Pancreas (tissue), 10 donors: ENCODE results near the gene KRT35. TPM values are rescaled to one million over a fixed set of nuclear protein-coding genes. Genes with fewer than 3 reads are reported as not detected.

Experiments used
- ATAC-seq, 4 donors: fragments of 200-7000 bp; cut with Tn5 transposase; one replicate each; pipeline versions ENCODE4 v1.8.0 to v1.9.1; 2020; ENCODE audit warnings: mild to moderate bottlenecking in 4 of 4, moderate library complexity in 4 of 4
- DNase-seq, 6 donors: peaks; one replicate each; pipeline ENCODE4 v3.0.0-alpha.2; 2020
- FAIRE-seq: peaks from 2 replicates; lab custom pipeline; 2012; peaks lifted over from hg19 to GRCh38; lab: Jason Lieb, UNC
- H3K27ac ChIP-seq, 4 donors: fragments of 200-600 bp; sonication (generic); 1 replicate in 3 of 4; 2 replicates in 1 of 4; pipeline versions ENCODE4 v1.5.0 to v1.8.0; 2020
- H3K27me3 ChIP-seq, 4 donors: fragments of 200-600 bp; one replicate each; pipeline ENCODE4 v1.8.0; 2021
- H3K36me3 ChIP-seq, 3 donors: fragments of 200-600 bp; sonication (generic) in 1 of 3; one replicate each; pipeline versions ENCODE4 v1.5.0 to v1.8.0; 2020 to 2021
- H3K4me1 ChIP-seq, 3 donors: fragments of 200-600 bp; one replicate each; pipeline ENCODE4 v1.8.0; 2021
- H3K4me3 ChIP-seq, 4 donors: fragments of 200-600 bp; sonication (generic) in 2 of 4; one replicate each; pipeline versions ENCODE4 v1.5.0 to v1.8.0; 2020 to 2021
- H3K9me3 ChIP-seq, 4 donors: fragments of 200-600 bp; one replicate each; pipeline ENCODE4 v1.8.0; 2021
- WGBS, 2 donors: extraction: QIAGEN DNeasy Blood & Tissue Kit; methylation state at CpG; one replicate each; pipeline ENCODE4 v1.1.7; 2013; 5-methylcytosine and 5-hydroxymethylcytosine counted together
- intact Hi-C, 3 donors: fragments of 100-400 bp; cut with DNase I; formaldehyde crosslinking; loops; one replicate each; pipeline versions ENCODE4 v1.11.1 to v1.14.2; 2022
- polyA plus RNA-seq, 2 donors: library from polyadenylated mRNA; stranded (reverse); fragments of 200-250 nt; gene quantifications; one replicate each; pipeline ENCODE4 v1.2.3, GENCODE V29; 2013
- total RNA-seq, 6 donors: library from RNA; stranded (reverse); fragmentation: NEBNext Ultra II Directional in 4 of 6; extraction: Animal tissue kit (Norgen Biotek cat#: 25700) in 4 of 6; gene quantifications; one replicate each; pipeline versions ENCODE4 v1.2.1 to v1.2.4, GENCODE V29; 2021 to 2023
- TF ChIP-seq, protein P1 (sequence below), 4 donors: fragments of 200-600 bp; sonication (generic) in 3 of 4; IDR thresholded peaks; one replicate each; pipeline versions ENCODE4 v1.5.0 to v1.8.0; 2021; ENCODE audit warnings: antibody characterized with exemption in 4 of 4
- donor health status: healthy with polysubstance abuse.
- donor health status: DM: no; HTN: no; CAD: no; lungs with moderate emphysema.
- donor health status: DM: no; HTN: no; CAD: no.
- donor health status: control.
- donor health status: control.
- donor health status: Bipolar disorder and iron deficiency.
- donor health status: DM: yes; HTN: yes; CAD: no.
- donor health status: DM: no; HTN: no; CAD: no.
- donor health status: DM: no; HTN: no; CAD: no.
- donor health status: DM: yes; HTN: yes; CAD: no.

Gene KRT35
- total and polyA plus RNA-seq, 8 donors = not detected

DNA sequence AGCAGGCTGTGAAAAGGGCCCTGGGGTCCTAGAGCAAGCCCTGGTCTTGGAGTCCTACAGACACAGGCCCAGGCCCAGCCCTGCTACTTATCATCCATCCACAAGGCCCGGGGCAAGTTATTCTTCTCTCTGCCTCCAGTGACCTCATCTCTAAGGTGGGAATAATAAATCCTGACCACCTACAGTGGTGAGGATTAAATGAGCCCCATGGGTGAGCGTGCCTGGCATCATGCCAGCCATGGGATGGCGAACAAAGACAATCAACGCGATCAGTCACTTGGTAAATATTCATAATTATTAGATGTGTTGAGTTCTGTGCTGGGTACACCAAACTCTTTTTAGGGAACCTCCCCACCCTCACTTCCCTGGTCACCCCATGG lies 32.2 kb upstream of the KRT35 start:
- Histone ChIP-seq H3K27ac (no peak overlapping the region), H3K4me3 (no peak overlapping the region), H3K9me3 (no peaks in the 10 kb centered on the region), H3K4me1 (no peaks in the 10 kb centered on the region), H3K27me3 (no peaks in the 10 kb centered on the region), H3K36me3 (no peaks in the 10 kb centered on the region)
- FAIRE-seq (no peak), ATAC-seq (no peak), DNase-seq (peak in 1 of 6 donors; percentile 18)
- 65 to 73% methylated on average over 5 of the region's 5 CpGs for WGBS, 2 donors
- TF ChIP-seq, protein P1, sequence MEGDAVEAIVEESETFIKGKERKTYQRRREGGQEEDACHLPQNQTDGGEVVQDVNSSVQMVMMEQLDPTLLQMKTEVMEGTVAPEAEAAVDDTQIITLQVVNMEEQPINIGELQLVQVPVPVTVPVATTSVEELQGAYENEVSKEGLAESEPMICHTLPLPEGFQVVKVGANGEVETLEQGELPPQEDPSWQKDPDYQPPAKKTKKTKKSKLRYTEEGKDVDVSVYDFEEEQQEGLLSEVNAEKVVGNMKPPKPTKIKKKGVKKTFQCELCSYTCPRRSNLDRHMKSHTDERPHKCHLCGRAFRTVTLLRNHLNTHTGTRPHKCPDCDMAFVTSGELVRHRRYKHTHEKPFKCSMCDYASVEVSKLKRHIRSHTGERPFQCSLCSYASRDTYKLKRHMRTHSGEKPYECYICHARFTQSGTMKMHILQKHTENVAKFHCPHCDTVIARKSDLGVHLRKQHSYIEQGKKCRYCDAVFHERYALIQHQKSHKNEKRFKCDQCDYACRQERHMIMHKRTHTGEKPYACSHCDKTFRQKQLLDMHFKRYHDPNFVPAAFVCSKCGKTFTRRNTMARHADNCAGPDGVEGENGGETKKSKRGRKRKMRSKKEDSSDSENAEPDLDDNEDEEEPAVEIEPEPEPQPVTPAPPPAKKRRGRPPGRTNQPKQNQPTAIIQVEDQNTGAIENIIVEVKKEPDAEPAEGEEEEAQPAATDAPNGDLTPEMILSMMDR (IDR thresholded peaks at IDR 0.05) = no peak
- intact Hi-C loops = no loop called here

DNA sequence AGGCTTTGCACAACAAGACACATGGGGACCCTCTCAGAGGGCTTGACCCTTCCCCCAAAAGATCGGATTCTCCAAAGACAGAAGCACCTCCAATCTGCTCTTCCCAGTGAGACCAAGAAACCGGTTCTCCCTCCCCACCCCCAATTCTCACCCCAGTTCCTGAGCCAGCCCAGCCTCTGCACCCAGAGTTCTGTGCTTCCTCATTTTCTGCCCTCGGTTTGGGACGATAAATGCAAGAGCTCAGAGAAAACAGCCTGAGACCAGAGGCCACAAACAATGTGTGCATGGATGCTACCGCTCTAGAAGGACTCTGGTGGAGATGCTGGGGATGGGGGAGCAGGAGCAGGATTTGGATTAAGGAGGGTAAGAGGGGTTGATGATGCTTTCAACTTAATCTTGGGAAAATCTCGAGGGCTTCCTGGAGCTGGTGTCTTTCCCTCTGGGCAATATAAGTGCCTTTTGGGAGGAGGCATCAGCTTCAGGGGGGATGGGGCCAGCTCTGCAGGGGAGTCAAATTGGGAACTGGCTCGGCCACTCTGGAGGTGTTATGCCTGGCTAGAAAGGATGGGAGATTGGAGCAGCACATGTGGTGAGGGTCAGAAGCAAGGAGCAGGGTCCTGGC lies 31.7 kb upstream of the KRT35 start:
- Histone ChIP-seq H3K27me3 (no peaks in the 10 kb centered on the region), H3K36me3 (no peaks in the 10 kb centered on the region), H3K27ac (no peak overlapping the region), H3K4me1 (no peaks in the 10 kb centered on the region), H3K4me3 (no peak overlapping the region), H3K9me3 (no peaks in the 10 kb centered on the region)
- no peak for FAIRE-seq
- DNase-seq = peak in 1 of 6 donors; percentile 5
- intact Hi-C loops = no loop called here
- WGBS, 2 donors = 47 to 67% methylated on average over 7 of the region's 7 CpGs
- no peak for ATAC-seq
- TF ChIP-seq, protein P1 (IDR thresholded peaks at IDR 0.05) = no peak

DNA sequence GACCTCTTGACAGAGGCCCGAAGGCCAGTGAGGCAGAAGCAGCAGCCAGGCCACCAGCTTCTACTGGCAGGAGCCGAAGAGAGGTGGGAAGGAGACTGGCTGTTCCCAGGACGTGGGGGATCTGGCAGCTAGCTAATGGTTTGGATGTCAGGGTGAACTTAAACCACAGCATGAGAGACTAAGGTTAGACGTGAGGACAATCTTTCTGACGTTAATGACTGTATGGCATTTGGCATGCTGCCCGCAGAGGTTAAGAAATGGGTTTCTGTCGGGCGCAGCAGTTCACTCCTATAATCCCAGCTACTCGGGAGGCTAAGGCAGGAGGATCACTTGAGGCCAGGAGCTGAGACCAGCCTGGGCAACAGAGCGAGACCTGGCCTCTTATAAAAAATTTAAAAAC lies 30.8 kb upstream of the KRT35 start:
- no peaks in the 10 kb centered on the region for H3K27me3 ChIP-seq
- H3K9me3 ChIP-seq = no peaks in the 10 kb centered on the region
- ATAC-seq (no peak), FAIRE-seq (no peak), DNase-seq (peak in 1 of 6 donors; percentile 10)
- no peaks in the 10 kb centered on the region for H3K4me1 ChIP-seq
- H3K4me3 ChIP-seq = no peak overlapping the region
- 59 to 61% methylated on average over 10 of the region's 10 CpGs for WGBS, 2 donors
- TF ChIP-seq, protein P1 (IDR thresholded peaks at IDR 0.05) = no peak
- intact Hi-C loops = no loop called here
- no peaks in the 10 kb centered on the region for H3K36me3 ChIP-seq
- no peak overlapping the region for H3K27ac ChIP-seq

DNA sequence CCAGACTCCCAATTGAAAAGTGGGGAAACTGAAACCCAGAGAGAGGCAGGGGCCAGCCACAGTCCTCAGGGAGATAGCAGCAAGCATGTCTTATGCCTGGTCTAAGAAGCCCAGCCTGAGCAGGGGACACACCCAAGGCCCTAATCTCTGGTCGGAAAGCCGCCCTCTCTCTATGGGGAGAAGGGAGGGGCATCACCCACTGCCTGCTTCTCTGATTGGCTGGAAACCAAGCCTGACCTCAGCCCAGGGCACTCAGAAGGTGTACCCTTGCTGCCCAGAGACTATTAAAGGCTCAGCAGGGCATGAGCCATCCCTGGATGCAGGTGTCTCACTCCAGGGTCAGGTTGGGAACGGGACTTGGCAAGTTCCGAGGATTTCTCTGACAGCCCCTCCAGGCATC lies 30.2 kb upstream of the KRT35 start:
- ATAC-seq (peak in 1 of 4 donors; percentile 47), DNase-seq (peak in 1 of 6 donors; percentile 14), FAIRE-seq (no peak)
- Histone ChIP-seq H3K36me3 (no peaks in the 10 kb centered on the region), H3K9me3 (no peaks in the 10 kb centered on the region), H3K27me3 (no peaks in the 10 kb centered on the region), H3K4me1 (no peaks in the 10 kb centered on the region), H3K27ac (no peak overlapping the region), H3K4me3 (no peak overlapping the region)
- WGBS, 2 donors = 48 to 55% methylated on average over 4 of the region's 4 CpGs
- intact Hi-C loops = no loop called here
- TF ChIP-seq, protein P1 (IDR thresholded peaks at IDR 0.05) = no peak

DNA sequence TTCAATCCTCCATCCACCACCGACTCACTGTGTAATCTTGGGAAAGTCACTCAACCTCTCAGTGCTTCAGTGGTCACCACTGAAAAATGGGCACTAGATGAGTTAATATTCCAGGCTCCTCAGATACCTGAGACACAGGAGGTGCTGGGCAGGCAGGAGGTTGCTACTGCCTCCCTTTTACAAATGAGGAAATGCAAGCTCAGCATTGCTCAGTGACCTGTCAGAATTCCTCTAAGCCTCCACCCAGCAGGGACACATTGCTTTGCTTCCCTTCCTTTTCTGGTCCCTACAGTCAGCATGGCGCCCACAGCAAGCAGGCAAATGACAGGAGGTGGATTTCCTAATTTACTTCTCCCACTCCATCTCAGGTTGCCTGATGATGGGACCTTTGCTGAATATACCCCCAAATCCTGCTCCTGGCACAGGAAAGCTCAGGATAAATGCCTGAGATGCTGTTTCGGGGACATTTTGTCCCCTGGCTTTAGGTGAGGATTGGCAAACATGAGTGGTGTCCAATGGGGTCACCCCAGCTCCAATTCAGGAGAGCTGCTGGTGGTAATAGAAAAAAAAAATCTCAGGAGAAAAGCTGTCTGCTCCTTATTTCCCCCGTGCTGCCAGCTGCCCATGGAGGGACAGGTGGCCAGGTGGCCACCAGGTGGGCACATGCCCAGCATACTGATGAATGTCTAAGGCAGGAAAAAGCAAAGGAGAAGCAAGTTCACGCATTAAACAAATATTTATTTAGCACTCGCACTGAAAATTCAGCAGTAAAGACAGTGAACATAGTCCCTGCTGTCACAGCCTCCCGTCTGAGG lies 29.5 kb upstream of the KRT35 start:
- H3K27me3 ChIP-seq = no peaks in the 10 kb centered on the region
- TF ChIP-seq, protein P1 (IDR thresholded peaks at IDR 0.05) = no peak
- ATAC-seq (peak in 2 of 4 donors; percentile 25 to 44), DNase-seq (peak in 1 of 6 donors; percentile 2), FAIRE-seq (no peak)
- H3K36me3 ChIP-seq = no peaks in the 10 kb centered on the region
- intact Hi-C loops = no loop called here
- no peak overlapping the region for H3K4me3 ChIP-seq
- no peaks in the 10 kb centered on the region for H3K9me3 ChIP-seq
- no peak overlapping the region for H3K27ac ChIP-seq
- 60 to 65% methylated on average over 7 of the region's 7 CpGs for WGBS, 2 donors
- no peaks in the 10 kb centered on the region for H3K4me1 ChIP-seq
